H9 (cell line): ENCODE results near the gene DNAI7. TPM values are rescaled to one million over a fixed set of nuclear protein-coding genes. Genes with fewer than 3 reads are reported as not detected.

Experiments
- DNase-seq: peaks from one replicate; pipeline ENCODE4 v3.0.0-alpha.2; 2017
- H2AFZ ChIP-seq: one replicate; pipeline ENCODE4 v1.6.1; 2013; ENCODE audit warnings: mild to moderate bottlenecking, low read length, control low read depth, moderate library complexity
- H2AK5ac ChIP-seq: 2 replicates; pipeline ENCODE4 v1.6.1; 2013; ENCODE audit warnings: low read length, control low read depth, mixed read lengths; ENCODE audit not compliant: insufficient read length
- H2BK120ac ChIP-seq: one replicate; pipeline ENCODE4 v1.6.1; 2013; ENCODE audit warnings: low read depth, mild to moderate bottlenecking, low read length, control low read depth, inconsistent platforms; ENCODE audit not compliant: poor library complexity, severe bottlenecking
- H2BK12ac ChIP-seq: 2 replicates; pipeline ENCODE4 v1.6.1; 2013; ENCODE audit warnings: low read length, control low read depth, mixed read lengths, low read depth; ENCODE audit not compliant: insufficient read length
- H2BK15ac ChIP-seq: 2 replicates; pipeline ENCODE4 v1.6.1; 2013; ENCODE audit warnings: low read depth, low read length, control low read depth
- H2BK20ac ChIP-seq: one replicate; pipeline ENCODE4 v1.6.1; 2013; ENCODE audit warnings: low read depth, mild to moderate bottlenecking, low read length, control low read depth, inconsistent platforms; ENCODE audit not compliant: poor library complexity, severe bottlenecking
- H2BK5ac ChIP-seq: 2 replicates; pipeline ENCODE4 v1.6.1; 2013; ENCODE audit warnings: low read length, control low read depth, mixed read lengths; ENCODE audit not compliant: insufficient read length
- H3K14ac ChIP-seq: 2 replicates; pipeline ENCODE4 v1.6.1; 2013; ENCODE audit warnings: low read length, control low read depth; ENCODE audit not compliant: insufficient read depth
- H3K18ac ChIP-seq: 2 replicates; pipeline ENCODE4 v1.6.1; 2013; ENCODE audit warnings: low read depth, mild to moderate bottlenecking, mixed read lengths, low read length, control low read depth; ENCODE audit not compliant: insufficient read length
- H3K23ac ChIP-seq: 2 replicates; pipeline ENCODE4 v1.6.1; 2013; ENCODE audit warnings: low read length, control low read depth, mixed read lengths, low read depth; ENCODE audit not compliant: insufficient read length
- H3K23me2 ChIP-seq: 2 replicates; pipeline ENCODE4 v1.6.1; 2013; ENCODE audit warnings: low read depth, mild to moderate bottlenecking, mixed read lengths, low read length, control low read depth; ENCODE audit not compliant: insufficient read length, poor library complexity, severe bottlenecking
- H3K27ac ChIP-seq: 2 replicates; pipeline ENCODE4 v1.5.1; 2013; ENCODE audit warnings: low read length, control low read depth, mixed read lengths, low read depth; ENCODE audit not compliant: insufficient read length
- H3K27me3 ChIP-seq: 2 replicates; pipeline ENCODE4 v1.6.1; 2013; ENCODE audit warnings: low read length, control low read depth, inconsistent platforms; ENCODE audit not compliant: insufficient read depth
- H3K4ac ChIP-seq: 2 replicates; pipeline ENCODE4 v1.6.1; 2013; ENCODE audit warnings: low read depth, mild to moderate bottlenecking, control low read depth, inconsistent platforms, low read length, moderate library complexity
- H3K4me1 ChIP-seq: 2 replicates; pipeline ENCODE4 v1.6.1; 2013; ENCODE audit warnings: low read length, control low read depth, inconsistent platforms; ENCODE audit not compliant: insufficient read depth
- H3K4me2 ChIP-seq: 2 replicates; pipeline ENCODE4 v1.6.1; 2013; ENCODE audit warnings: low read length, control low read depth, mixed read lengths; ENCODE audit not compliant: insufficient read length, insufficient read depth
- H3K56ac ChIP-seq: 2 replicates; pipeline ENCODE4 v1.6.1; 2013; ENCODE audit warnings: low read depth, mild to moderate bottlenecking, mixed read lengths, low read length, control low read depth; ENCODE audit not compliant: insufficient read length
- H3K79me1 ChIP-seq: 2 replicates; pipeline ENCODE4 v1.6.1; 2013; ENCODE audit warnings: low read depth, mild to moderate bottlenecking, moderate library complexity, low read length, control low read depth, inconsistent platforms; ENCODE audit not compliant: insufficient read depth, poor library complexity, severe bottlenecking
- H3K79me2 ChIP-seq: 2 replicates; pipeline ENCODE4 v1.6.1; 2013; ENCODE audit warnings: low read length, control low read depth, inconsistent platforms; ENCODE audit not compliant: insufficient read depth
- H3K9ac ChIP-seq: 2 replicates; pipeline ENCODE4 v1.6.1; 2013; ENCODE audit warnings: low read length, control low read depth, mixed read lengths; ENCODE audit not compliant: insufficient read length; ENCODE audit errors: extremely low read depth
- H3K9me3 ChIP-seq: one replicate; pipeline ENCODE4 v1.6.1; 2013; ENCODE audit warnings: low read depth, low read length, inconsistent platforms; ENCODE audit not compliant: control insufficient read depth
- H3T11ph ChIP-seq: one replicate; pipeline ENCODE4 v1.6.1; 2013; ENCODE audit warnings: mild to moderate bottlenecking, low read length, control low read depth, inconsistent platforms
- H4K20me1 ChIP-seq: one replicate; pipeline ENCODE4 v1.6.1; 2013; ENCODE audit not compliant: control insufficient read depth, insufficient read length, insufficient read depth
- H4K5ac ChIP-seq: 2 replicates; pipeline ENCODE4 v1.6.1; 2013; ENCODE audit warnings: low read depth, mild to moderate bottlenecking, mixed read lengths, low read length, control low read depth; ENCODE audit not compliant: insufficient read length
- H4K8ac ChIP-seq: replicated peaks from 2 replicates; pipeline ENCODE4 v1.6.1; 2013; ENCODE audit warnings: low read length, control low read depth, mixed read lengths, low read depth; ENCODE audit not compliant: insufficient read length
- H4K91ac ChIP-seq: 2 replicates; pipeline ENCODE4 v1.6.1; 2013; ENCODE audit warnings: low read depth, mild to moderate bottlenecking, moderate library complexity, mixed read lengths, low read length, control low read depth; ENCODE audit not compliant: insufficient read length
- H3K27ac Mint-ChIP-seq, 3 experiments: 2 replicates in 2 of 3; 3 replicates in 1 of 3; pipeline ENCODE4 v1.8.0; 2020 to 2021; ENCODE audit warnings: mixed read lengths in 3 of 3, mild to moderate bottlenecking in 1 of 3, moderate library complexity in 1 of 3
- H3K27me3 Mint-ChIP-seq: 2 replicates; pipeline ENCODE4 v1.8.0; 2021; ENCODE audit warnings: low read depth, mild to moderate bottlenecking, moderate library complexity, mixed read lengths
- H3K36me3 Mint-ChIP-seq, 3 experiments: 2 replicates in 2 of 3; 3 replicates in 1 of 3; pipeline ENCODE4 v1.8.0; 2020 to 2021; ENCODE audit warnings: low read depth in 3 of 3, mixed read lengths in 3 of 3; ENCODE audit not compliant: insufficient read depth in 1 of 3
- H3K4me1 Mint-ChIP-seq, 2 experiments: 2 replicates each; pipeline ENCODE4 v1.8.0; 2020; ENCODE audit warnings: mixed read lengths in 2 of 2
- H3K4me3 Mint-ChIP-seq, 2 experiments: 2 replicates in 1 of 2; 3 replicates in 1 of 2; pipeline ENCODE4 v1.8.0; 2020 to 2021; ENCODE audit warnings: mild to moderate bottlenecking in 2 of 2, mixed read lengths in 2 of 2, moderate library complexity in 1 of 2
- H3K9me3 Mint-ChIP-seq, 2 experiments: 2 replicates in 1 of 2; 3 replicates in 1 of 2; pipeline ENCODE4 v1.8.0; 2020; ENCODE audit warnings: mild to moderate bottlenecking in 2 of 2, mixed read lengths in 2 of 2, moderate library complexity in 1 of 2
- WGBS: extraction: QIAGEN DNeasy Blood & Tissue Kit; methylation state at CpG from one replicate; pipeline ENCODE4 v1.1.7; 2013; ENCODE audit warnings: missing lambda C conversion rate, low lambda C conversion rate, mixed read lengths; ENCODE audit not compliant: insufficient read length; ENCODE audit errors: extremely low coverage; 5-methylcytosine and 5-hydroxymethylcytosine counted together
- total RNA-seq: library from RNA; stranded (reverse); gene quantifications from 2 replicates; pipeline ENCODE4 v1.2.1, GENCODE V29; 2021
- TF ChIP-seq, protein P1 (sequence below): fragments of 200-600 bp; sonication (generic); conservative IDR thresholded peaks from 3 replicates; pipeline ENCODE4 v1.8.0; 2021; ENCODE audit warnings: antibody characterized with exemption, mild to moderate bottlenecking

Gene DNAI7
- total RNA-seq, 1 experiment from 2014 or later: not detected

DNA sequence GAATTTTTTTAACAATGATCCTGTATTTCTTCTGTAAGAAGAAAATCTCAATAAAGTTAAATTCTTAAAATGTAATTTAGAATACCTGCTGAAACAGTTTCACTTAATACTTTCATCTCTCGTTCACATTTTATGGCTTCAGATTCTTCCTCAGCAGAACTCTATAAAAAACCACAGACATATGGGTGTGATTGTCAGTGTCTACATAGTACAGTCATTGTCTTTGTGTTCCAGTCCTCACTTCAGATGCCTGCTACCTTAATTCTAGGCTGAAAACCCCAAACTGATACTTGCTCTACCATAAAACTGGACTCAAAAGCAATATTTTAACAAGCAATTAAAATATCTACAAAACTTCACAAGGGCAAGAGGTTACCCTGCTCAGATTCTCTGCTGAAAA is 71.8 kb downstream of the DNAI7 start:
- no peak overlapping the region for H4K5ac ChIP-seq
- WGBS: no CpG with 5 or more reads among the region's 1 CpG
- H3K36me3 Mint-ChIP-seq: no peaks in the 10 kb centered on the region
- no peak overlapping the region for H2BK20ac ChIP-seq
- H3K4ac ChIP-seq: no peak overlapping the region
- H3K27ac ChIP-seq: no peak overlapping the region
- TF ChIP-seq, protein P1, sequence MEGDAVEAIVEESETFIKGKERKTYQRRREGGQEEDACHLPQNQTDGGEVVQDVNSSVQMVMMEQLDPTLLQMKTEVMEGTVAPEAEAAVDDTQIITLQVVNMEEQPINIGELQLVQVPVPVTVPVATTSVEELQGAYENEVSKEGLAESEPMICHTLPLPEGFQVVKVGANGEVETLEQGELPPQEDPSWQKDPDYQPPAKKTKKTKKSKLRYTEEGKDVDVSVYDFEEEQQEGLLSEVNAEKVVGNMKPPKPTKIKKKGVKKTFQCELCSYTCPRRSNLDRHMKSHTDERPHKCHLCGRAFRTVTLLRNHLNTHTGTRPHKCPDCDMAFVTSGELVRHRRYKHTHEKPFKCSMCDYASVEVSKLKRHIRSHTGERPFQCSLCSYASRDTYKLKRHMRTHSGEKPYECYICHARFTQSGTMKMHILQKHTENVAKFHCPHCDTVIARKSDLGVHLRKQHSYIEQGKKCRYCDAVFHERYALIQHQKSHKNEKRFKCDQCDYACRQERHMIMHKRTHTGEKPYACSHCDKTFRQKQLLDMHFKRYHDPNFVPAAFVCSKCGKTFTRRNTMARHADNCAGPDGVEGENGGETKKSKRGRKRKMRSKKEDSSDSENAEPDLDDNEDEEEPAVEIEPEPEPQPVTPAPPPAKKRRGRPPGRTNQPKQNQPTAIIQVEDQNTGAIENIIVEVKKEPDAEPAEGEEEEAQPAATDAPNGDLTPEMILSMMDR: no peak
- no peak overlapping the region for H3K14ac ChIP-seq
- H2AK5ac ChIP-seq: no peak overlapping the region
- no peaks in the 10 kb centered on the region for H3K23me2 ChIP-seq
- no peak overlapping the region for H2BK120ac ChIP-seq
- H3K4me3 Mint-ChIP-seq: no peak overlapping the region
- H4K8ac ChIP-seq: no peak overlapping the region
- H2BK15ac ChIP-seq: no peak overlapping the region
- no peaks in the 10 kb centered on the region for H3K27me3 ChIP-seq
- no peak for DNase-seq
- no peak overlapping the region for H3K27ac Mint-ChIP-seq
- H2BK12ac ChIP-seq: no peak overlapping the region
- H2BK5ac ChIP-seq: no peak overlapping the region
- H2AFZ ChIP-seq: no peak overlapping the region
- H3K4me2 ChIP-seq: no peak overlapping the region
- no peak overlapping the region for H3K56ac ChIP-seq
- H3K9ac ChIP-seq: no peak overlapping the region
- no peaks in the 10 kb centered on the region for H3K79me1 ChIP-seq
- H3K9me3 Mint-ChIP-seq: no peaks in the 10 kb centered on the region
- no peak overlapping the region for H3T11ph ChIP-seq
- H3K23ac ChIP-seq: no peak overlapping the region
- H3K4me1 ChIP-seq: no peaks in the 10 kb centered on the region
- peaks cover 9 to 12% of the 10 kb centered on the region in 2 experiments for H3K4me1 Mint-ChIP-seq
- no peaks in the 10 kb centered on the region for H4K20me1 ChIP-seq
- H3K18ac ChIP-seq: no peak overlapping the region
- no peak overlapping the region for H4K91ac ChIP-seq
- no peaks in the 10 kb centered on the region for H3K79me2 ChIP-seq
- no peaks in the 10 kb centered on the region for H3K9me3 ChIP-seq
- no peaks in the 10 kb centered on the region for H3K27me3 Mint-ChIP-seq
